ENCODE data around the gene SLC15A4. TPM values are rescaled to one million over a fixed set of nuclear protein-coding genes. Genes with fewer than 3 reads are reported as not detected.
A peak's percentile ranks its signal among the peaks of the same experiment; 100 is the strongest.

The SLC15A4 gene
- total and polyA plus RNA-seq, 2 of the 13 experiments (the other 11 are each of a cell fraction or from before 2014, with no cell fraction given): 17.3 to 22.7 TPM

DNA sequence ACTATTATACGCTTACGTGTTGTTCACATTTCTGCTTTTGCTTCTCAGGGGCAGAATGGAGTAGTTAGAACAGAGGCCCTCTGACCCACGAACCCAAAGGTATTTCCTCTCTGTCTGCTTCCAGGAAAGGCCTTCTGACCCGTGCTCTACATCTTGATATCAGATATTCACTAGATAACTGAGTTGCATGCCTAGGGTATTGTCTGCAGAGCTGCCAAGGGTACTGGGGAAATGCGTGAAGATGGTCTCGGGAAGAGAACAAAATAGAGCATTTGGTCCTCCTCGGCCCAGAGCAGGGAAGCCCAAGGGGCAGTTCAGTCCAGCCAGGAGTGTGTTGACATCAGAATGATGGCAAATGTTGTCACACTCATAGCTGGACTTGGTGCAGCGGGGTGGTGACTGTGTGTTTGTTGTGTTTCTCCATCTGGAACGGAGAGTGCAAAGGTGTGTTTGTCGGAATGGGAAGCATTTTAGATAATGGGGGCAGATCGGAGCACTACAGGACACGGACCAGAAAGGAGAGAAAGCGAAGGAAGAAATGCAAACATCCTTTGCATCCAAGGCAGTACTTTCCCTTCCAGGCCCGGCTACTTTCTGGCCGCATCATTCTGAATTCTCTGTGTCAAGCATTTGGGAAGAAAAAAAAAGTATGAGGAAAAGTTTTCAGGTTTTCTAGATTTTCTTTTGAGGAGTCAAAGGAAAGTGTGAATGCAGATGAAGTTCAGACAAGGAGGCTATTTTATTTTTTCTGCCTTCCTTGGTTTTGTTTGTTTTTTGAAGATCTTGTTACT lies 37.7 kb upstream of the SLC15A4 start (continued):
- peak; percentile 24; the same call in 1 of the 2 replicates for TF ChIP-seq ZNF614 (CRISPR knock-in tag; IDR thresholded peaks at IDR 0.05; ENCODE audit: borderline replicate concordance)
- TF ChIP-seq CHD4 (IDR thresholded peaks at IDR 0.05; ENCODE audit: borderline replicate concordance, low read length): no peak
- TF ChIP-seq, protein P1, sequence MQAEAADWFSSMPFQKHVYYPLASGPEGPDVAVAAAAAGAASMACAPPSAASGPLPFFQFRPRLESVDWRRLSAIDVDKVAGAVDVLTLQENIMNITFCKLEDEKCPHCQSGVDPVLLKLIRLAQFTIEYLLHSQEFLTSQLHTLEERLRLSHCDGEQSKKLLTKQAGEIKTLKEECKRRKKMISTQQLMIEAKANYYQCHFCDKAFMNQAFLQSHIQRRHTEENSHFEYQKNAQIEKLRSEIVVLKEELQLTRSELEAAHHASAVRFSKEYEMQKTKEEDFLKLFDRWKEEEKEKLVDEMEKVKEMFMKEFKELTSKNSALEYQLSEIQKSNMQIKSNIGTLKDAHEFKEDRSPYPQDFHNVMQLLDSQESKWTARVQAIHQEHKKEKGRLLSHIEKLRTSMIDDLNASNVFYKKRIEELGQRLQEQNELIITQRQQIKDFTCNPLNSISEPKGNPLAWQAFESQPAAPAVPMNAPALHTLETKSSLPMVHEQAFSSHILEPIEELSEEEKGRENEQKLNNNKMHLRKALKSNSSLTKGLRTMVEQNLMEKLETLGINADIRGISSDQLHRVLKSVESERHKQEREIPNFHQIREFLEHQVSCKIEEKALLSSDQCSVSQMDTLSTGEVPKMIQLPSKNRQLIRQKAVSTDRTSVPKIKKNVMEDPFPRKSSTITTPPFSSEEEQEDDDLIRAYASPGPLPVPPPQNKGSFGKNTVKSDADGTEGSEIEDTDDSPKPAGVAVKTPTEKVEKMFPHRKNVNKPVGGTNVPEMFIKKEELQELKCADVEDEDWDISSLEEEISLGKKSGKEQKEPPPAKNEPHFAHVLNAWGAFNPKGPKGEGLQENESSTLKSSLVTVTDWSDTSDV (CRISPR knock-in tag; IDR thresholded peaks at IDR 0.05): no peak
- TF ChIP-seq, protein P2, sequence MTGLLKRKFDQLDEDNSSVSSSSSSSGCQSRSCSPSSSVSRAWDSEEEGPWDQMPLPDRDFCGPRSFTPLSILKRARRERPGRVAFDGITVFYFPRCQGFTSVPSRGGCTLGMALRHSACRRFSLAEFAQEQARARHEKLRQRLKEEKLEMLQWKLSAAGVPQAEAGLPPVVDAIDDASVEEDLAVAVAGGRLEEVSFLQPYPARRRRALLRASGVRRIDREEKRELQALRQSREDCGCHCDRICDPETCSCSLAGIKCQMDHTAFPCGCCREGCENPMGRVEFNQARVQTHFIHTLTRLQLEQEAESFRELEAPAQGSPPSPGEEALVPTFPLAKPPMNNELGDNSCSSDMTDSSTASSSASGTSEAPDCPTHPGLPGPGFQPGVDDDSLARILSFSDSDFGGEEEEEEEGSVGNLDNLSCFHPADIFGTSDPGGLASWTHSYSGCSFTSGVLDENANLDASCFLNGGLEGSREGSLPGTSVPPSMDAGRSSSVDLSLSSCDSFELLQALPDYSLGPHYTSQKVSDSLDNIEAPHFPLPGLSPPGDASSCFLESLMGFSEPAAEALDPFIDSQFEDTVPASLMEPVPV (CRISPR knock-in tag; IDR thresholded peaks at IDR 0.05): no peak
- no peak for TF ChIP-seq ZNF709 (CRISPR knock-in tag; IDR thresholded peaks at IDR 0.05)
- TF ChIP-seq TBX3 (IDR thresholded peaks at IDR 0.05; ENCODE audit: borderline replicate concordance): peak; percentile 39; the same call in 1 of the 2 replicates
- TF ChIP-seq, protein P3, sequence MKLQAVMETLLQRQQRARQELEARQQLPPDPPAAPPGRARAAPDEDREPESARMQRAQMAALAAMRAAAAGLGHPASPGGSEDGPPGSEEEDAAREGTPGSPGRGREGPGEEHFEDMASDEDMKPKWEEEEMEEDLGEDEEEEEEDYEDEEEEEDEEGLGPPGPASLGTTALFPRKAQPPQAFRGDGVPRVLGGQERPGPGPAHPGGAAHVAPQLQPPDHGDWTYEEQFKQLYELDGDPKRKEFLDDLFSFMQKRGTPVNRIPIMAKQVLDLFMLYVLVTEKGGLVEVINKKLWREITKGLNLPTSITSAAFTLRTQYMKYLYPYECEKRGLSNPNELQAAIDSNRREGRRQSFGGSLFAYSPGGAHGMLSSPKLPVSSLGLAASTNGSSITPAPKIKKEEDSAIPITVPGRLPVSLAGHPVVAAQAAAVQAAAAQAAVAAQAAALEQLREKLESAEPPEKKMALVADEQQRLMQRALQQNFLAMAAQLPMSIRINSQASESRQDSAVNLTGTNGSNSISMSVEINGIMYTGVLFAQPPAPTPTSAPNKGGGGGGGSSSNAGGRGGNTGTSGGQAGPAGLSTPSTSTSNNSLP (IDR thresholded peaks at IDR 0.05; ENCODE audit: low read depth, low read length): peak; percentile 52; the same call in 1 of the 2 replicates
- no peak for TF ChIP-seq REL (CRISPR knock-in tag; conservative IDR thresholded peaks at IDR 0.05)
- TF ChIP-seq, protein P4, sequence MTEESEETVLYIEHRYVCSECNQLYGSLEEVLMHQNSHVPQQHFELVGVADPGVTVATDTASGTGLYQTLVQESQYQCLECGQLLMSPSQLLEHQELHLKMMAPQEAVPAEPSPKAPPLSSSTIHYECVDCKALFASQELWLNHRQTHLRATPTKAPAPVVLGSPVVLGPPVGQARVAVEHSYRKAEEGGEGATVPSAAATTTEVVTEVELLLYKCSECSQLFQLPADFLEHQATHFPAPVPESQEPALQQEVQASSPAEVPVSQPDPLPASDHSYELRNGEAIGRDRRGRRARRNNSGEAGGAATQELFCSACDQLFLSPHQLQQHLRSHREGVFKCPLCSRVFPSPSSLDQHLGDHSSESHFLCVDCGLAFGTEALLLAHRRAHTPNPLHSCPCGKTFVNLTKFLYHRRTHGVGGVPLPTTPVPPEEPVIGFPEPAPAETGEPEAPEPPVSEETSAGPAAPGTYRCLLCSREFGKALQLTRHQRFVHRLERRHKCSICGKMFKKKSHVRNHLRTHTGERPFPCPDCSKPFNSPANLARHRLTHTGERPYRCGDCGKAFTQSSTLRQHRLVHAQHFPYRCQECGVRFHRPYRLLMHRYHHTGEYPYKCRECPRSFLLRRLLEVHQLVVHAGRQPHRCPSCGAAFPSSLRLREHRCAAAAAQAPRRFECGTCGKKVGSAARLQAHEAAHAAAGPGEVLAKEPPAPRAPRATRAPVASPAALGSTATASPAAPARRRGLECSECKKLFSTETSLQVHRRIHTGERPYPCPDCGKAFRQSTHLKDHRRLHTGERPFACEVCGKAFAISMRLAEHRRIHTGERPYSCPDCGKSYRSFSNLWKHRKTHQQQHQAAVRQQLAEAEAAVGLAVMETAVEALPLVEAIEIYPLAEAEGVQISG (CRISPR knock-in tag; IDR thresholded peaks at IDR 0.05): no peak
- no peak for TF ChIP-seq ZBTB3 (CRISPR knock-in tag; IDR thresholded peaks at IDR 0.05; ENCODE audit: borderline replicate concordance, low read depth)
- no peak for TF ChIP-seq ZNF766 (CRISPR knock-in tag; IDR thresholded peaks at IDR 0.05; ENCODE audit: borderline replicate concordance)
- TF ChIP-seq ZNF619 (CRISPR knock-in tag; IDR thresholded peaks at IDR 0.05): no peak
- no peak; the same call in 1 of the 2 replicates for TF ChIP-seq EHMT2 (IDR thresholded peaks at IDR 0.05; ENCODE audit: borderline replicate concordance, low read depth, low read length)
- TF ChIP-seq XBP1 (CRISPR knock-in tag; IDR thresholded peaks at IDR 0.05): no peak
- peak; percentile 62 to 67; a peak in 3 of 4 replicates for TF ChIP-seq EP300 (IDR thresholded peaks at IDR 0.05; ENCODE audit: low read depth in 2 of 2, low read length in 2 of 2)
- TF ChIP-seq EP300 (CRISPR knock-in tag; IDR thresholded peaks at IDR 0.05; ENCODE audit: borderline replicate concordance): no peak
- TF ChIP-seq FOSL1 (CRISPR knock-in tag; IDR thresholded peaks at IDR 0.05; ENCODE audit: borderline replicate concordance): no peak
- no peak for TF ChIP-seq MED13 (CRISPR knock-in tag; IDR thresholded peaks at IDR 0.05)
- no peak for TF ChIP-seq ZNF143 (CRISPR knock-in tag; IDR thresholded peaks at IDR 0.05)
- TF ChIP-seq ZNF644 (CRISPR knock-in tag; IDR thresholded peaks at IDR 0.05; ENCODE audit: low read depth): 0 out of 2 replicates have a peak, but pooled peaks have one; percentile 56
- TF ChIP-seq BCL6 (CRISPR knock-in tag; IDR thresholded peaks at IDR 0.05): peak; percentile 72
